Esophagus squamous epithelium (tissue), 4 donors: ENCODE data around the gene LPP.

Experiments used
- POLR2A ChIP-seq, 4 donors: fragments of 450-650 bp; IDR thresholded peaks; one replicate each; pipeline ENCODE4 v1.6.1; 2017; ENCODE audit warnings: antibody characterized with exemption in 4 of 4, mild to moderate bottlenecking in 4 of 4, moderate library complexity in 3 of 4
- TF ChIP-seq, protein P1 (sequence below), 6 experiments: fragments of 450-650 bp in 4 of 6; fragments of 200-600 bp in 2 of 6; sonication (generic) in 2 of 6; IDR thresholded peaks; one replicate each; pipeline ENCODE4 v1.5.1; 2016 to 2019; ENCODE audit warnings: antibody characterized with exemption in 6 of 6, mild to moderate bottlenecking in 4 of 6, moderate library complexity in 4 of 6

GRCh38 chr3:188298585-188298984, 144.6 kb downstream of the LPP start:
- TF ChIP-seq, protein P1, sequence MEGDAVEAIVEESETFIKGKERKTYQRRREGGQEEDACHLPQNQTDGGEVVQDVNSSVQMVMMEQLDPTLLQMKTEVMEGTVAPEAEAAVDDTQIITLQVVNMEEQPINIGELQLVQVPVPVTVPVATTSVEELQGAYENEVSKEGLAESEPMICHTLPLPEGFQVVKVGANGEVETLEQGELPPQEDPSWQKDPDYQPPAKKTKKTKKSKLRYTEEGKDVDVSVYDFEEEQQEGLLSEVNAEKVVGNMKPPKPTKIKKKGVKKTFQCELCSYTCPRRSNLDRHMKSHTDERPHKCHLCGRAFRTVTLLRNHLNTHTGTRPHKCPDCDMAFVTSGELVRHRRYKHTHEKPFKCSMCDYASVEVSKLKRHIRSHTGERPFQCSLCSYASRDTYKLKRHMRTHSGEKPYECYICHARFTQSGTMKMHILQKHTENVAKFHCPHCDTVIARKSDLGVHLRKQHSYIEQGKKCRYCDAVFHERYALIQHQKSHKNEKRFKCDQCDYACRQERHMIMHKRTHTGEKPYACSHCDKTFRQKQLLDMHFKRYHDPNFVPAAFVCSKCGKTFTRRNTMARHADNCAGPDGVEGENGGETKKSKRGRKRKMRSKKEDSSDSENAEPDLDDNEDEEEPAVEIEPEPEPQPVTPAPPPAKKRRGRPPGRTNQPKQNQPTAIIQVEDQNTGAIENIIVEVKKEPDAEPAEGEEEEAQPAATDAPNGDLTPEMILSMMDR (IDR thresholded peaks at IDR 0.05) = no peak
- TF ChIP-seq POLR2A (IDR thresholded peaks at IDR 0.05) = no peak
